Left lung (tissue), 10 donors: Measurements from ENCODE around the gene CCDC57. TPM values are rescaled to one million over a fixed set of nuclear protein-coding genes. Genes with fewer than 3 reads are reported as not detected.

Experiments used
- ATAC-seq: fragments of 200-7000 bp; cut with Tn5 transposase; one replicate; pipeline ENCODE4 v1.9.1; 2020; ENCODE audit warnings: moderate library complexity
- DNase-seq, 4 donors: peaks; one replicate each; pipeline ENCODE4 v3.0.0-alpha.2; 2013 to 2020
- H3K27ac ChIP-seq, 2 donors: fragments of 200-600 bp; sonication (generic) in 1 of 2; one replicate each; pipeline versions ENCODE4 v1.5.0 to v1.8.0; 2020 to 2021
- H3K27me3 ChIP-seq, 2 donors: fragments of 200-600 bp; sonication (generic) in 1 of 2; one replicate each; pipeline versions ENCODE4 v1.5.0 to v1.8.0; 2020 to 2021
- H3K36me3 ChIP-seq, 2 donors: fragments of 200-600 bp; sonication (generic) in 1 of 2; one replicate each; pipeline versions ENCODE4 v1.5.0 to v1.8.0; 2020 to 2021
- H3K4me1 ChIP-seq, 2 donors: fragments of 200-600 bp; one replicate each; pipeline ENCODE4 v1.8.0; 2021
- H3K4me3 ChIP-seq, 2 donors: fragments of 200-600 bp; sonication (generic) in 1 of 2; one replicate each; pipeline versions ENCODE4 v1.5.0 to v1.8.0; 2020 to 2021; ENCODE audit warnings: mild to moderate bottlenecking in 1 of 2
- H3K9me3 ChIP-seq, 2 donors: fragments of 200-600 bp; sonication (generic) in 1 of 2; one replicate each; pipeline versions ENCODE4 v1.5.0 to v1.8.0; 2020 to 2021
- CTCF ChIP-seq, 2 donors: fragments of 200-600 bp; sonication (generic) in 1 of 2; IDR thresholded peaks; one replicate each; pipeline versions ENCODE4 v1.5.0 to v1.8.0; 2021; ENCODE audit warnings: antibody characterized with exemption in 2 of 2
- intact Hi-C, 2 donors: fragments of 100-400 bp; cut with DNase I; formaldehyde crosslinking; loops; one replicate each; pipeline versions ENCODE4 v1.11.2 to v1.14.2; 2022
- polyA plus RNA-seq, 6 donors: library from polyadenylated mRNA; unstranded; fragments of 120-200 nt; gene quantifications; one replicate each; pipeline ENCODE4 v1.2.1, GENCODE V29; 2013; ENCODE audit not compliant: insufficient read length in 6 of 6
- total RNA-seq, 2 donors: library from RNA; stranded (reverse); fragmentation: NEBNext Ultra II Directional; extraction: Animal tissue kit (Norgen Biotek cat#: 25700); gene quantifications; one replicate each; pipeline ENCODE4 v1.2.1, GENCODE V29; 2021
- donor health status: DM: no; HTN: yes; CAD: no.
- donor health status: DM: no; HTN: no; CAD: no.

CCDC57 gene
- total and polyA plus RNA-seq, 8 donors = 41.7 to 73.4 (median 59.8) TPM

- ATAC-seq (no peak), DNase-seq (peak in 1 of 4 donors; percentile 67)
- Histone ChIP-seq H3K4me1 (no peaks in the 10 kb centered on the region), H3K9me3 (no peaks in the 10 kb centered on the region), H3K27me3 (no peaks in the 10 kb centered on the region), H3K27ac (no peak overlapping the region), H3K4me3 (no peak overlapping the region), H3K36me3 (peaks cover 8 to 100% of the 10 kb centered on the region in 2 donors)
- intact Hi-C loops = no loop called here
- TF ChIP-seq CTCF (IDR thresholded peaks at IDR 0.05) = no peak
These were observed 122.7 kb downstream of the CCDC57 start for GRCh38 chr17:82089723-82090548.

GRCh38 chr17:82088838-82089722 lies 123.6 kb downstream of the CCDC57 start:
- no peak for TF ChIP-seq CTCF (IDR thresholded peaks at IDR 0.05)

GRCh38 chr17:82087961-82088837 lies 124.4 kb downstream of the CCDC57 start:
- intact Hi-C loops = no loop called here
- H3K36me3 ChIP-seq = peaks cover 5 to 100% of the 10 kb centered on the region in 2 donors
- no peaks in the 10 kb centered on the region for H3K9me3 ChIP-seq
- no peak overlapping the region for H3K4me3 ChIP-seq
- TF ChIP-seq CTCF (IDR thresholded peaks at IDR 0.05) = no peak
- no peak overlapping the region for H3K27ac ChIP-seq
- ATAC-seq (no peak), DNase-seq (peak in 1 of 4 donors; percentile 70)
- H3K4me1 ChIP-seq = no peaks in the 10 kb centered on the region
- no peaks in the 10 kb centered on the region for H3K27me3 ChIP-seq

More at GRCh38 chr17:82088838-82089722, 123.6 kb downstream of the CCDC57 start:
- DNase-seq (peak in 1 of 4 donors; percentile 68), ATAC-seq (no peak)
- Histone ChIP-seq H3K4me3 (no peak overlapping the region), H3K9me3 (no peaks in the 10 kb centered on the region), H3K4me1 (no peaks in the 10 kb centered on the region), H3K36me3 (peaks cover 8 to 100% of the 10 kb centered on the region in 2 donors), H3K27me3 (no peaks in the 10 kb centered on the region), H3K27ac (no peak overlapping the region)
- intact Hi-C loops = no loop called here

- H3K9me3 ChIP-seq = no peaks in the 10 kb centered on the region
- no peaks in the 10 kb centered on the region for H3K27me3 ChIP-seq
- no peak for TF ChIP-seq CTCF (IDR thresholded peaks at IDR 0.05)
- no peak overlapping the region for H3K27ac ChIP-seq
- H3K4me1 ChIP-seq = no peaks in the 10 kb centered on the region
- DNase-seq (peak in 1 of 4 donors; percentile 77), ATAC-seq (no peak)
- peaks cover 0 to 100% of the 10 kb centered on the region in 2 donors for H3K36me3 ChIP-seq
- intact Hi-C loops = no loop called here
- H3K4me3 ChIP-seq = no peak overlapping the region
These were observed 125.4 kb downstream of the CCDC57 start for GRCh38 chr17:82086941-82087906.
